Trophoblast cell (in vitro differentiated cells and primary cell): ENCODE results near the gene COBLL1.
A peak's percentile ranks its signal among the peaks of the same experiment; 100 is the strongest.
"Not testable (repeated sequence)": the region's sequence is repeated elsewhere in the genome, so short reads cannot be mapped to it uniquely, and the experiment has no call there.

Source experiments
- DNase-seq, 2 donors: peaks; one replicate each; pipeline ENCODE4 v3.0.0-alpha.2; 2016
- H2AFZ ChIP-seq: 2 replicates; pipeline ENCODE4 v1.6.1; 2013; ENCODE audit warnings: low read length, moderate library complexity, mild to moderate bottlenecking; ENCODE audit not compliant: insufficient read depth, poor library complexity
- H2AK5ac ChIP-seq: 2 replicates; pipeline ENCODE4 v1.6.1; 2013; ENCODE audit warnings: mild to moderate bottlenecking, low read length
- H2BK120ac ChIP-seq: 2 replicates; pipeline ENCODE4 v1.6.1; 2013; ENCODE audit warnings: low read length, mild to moderate bottlenecking, moderate library complexity; ENCODE audit not compliant: insufficient read depth, poor library complexity
- H2BK12ac ChIP-seq: 2 replicates; pipeline ENCODE4 v1.6.1; 2013; ENCODE audit warnings: mild to moderate bottlenecking, low read length, moderate library complexity
- H2BK5ac ChIP-seq: 2 replicates; pipeline ENCODE4 v1.6.1; 2013; ENCODE audit warnings: low read length, low read depth, moderate library complexity, mild to moderate bottlenecking; ENCODE audit not compliant: poor library complexity
- H3K14ac ChIP-seq: 2 replicates; pipeline ENCODE4 v1.6.1; 2013; ENCODE audit warnings: mild to moderate bottlenecking, low read length
- H3K18ac ChIP-seq: 2 replicates; pipeline ENCODE4 v1.6.1; 2013; ENCODE audit warnings: mild to moderate bottlenecking, low read length
- H3K23ac ChIP-seq: 2 replicates; pipeline ENCODE4 v1.6.1; 2013; ENCODE audit warnings: low read length
- H3K27ac ChIP-seq: 2 replicates; pipeline ENCODE4 v1.5.1; 2013; ENCODE audit warnings: low read depth, mild to moderate bottlenecking, inconsistent platforms, low read length, moderate library complexity
- H3K27me3 ChIP-seq: 2 replicates; pipeline ENCODE4 v1.6.1; 2013; ENCODE audit warnings: inconsistent platforms, mild to moderate bottlenecking, low read length, moderate library complexity; ENCODE audit not compliant: insufficient read depth
- H3K36me3 ChIP-seq, 2 experiments: 1 replicate in 1 of 2; 2 replicates in 1 of 2; pipeline ENCODE4 v1.6.1; 2013; ENCODE audit warnings: low read length in 2 of 2, mild to moderate bottlenecking in 2 of 2, moderate library complexity in 1 of 2; ENCODE audit not compliant: insufficient read depth in 2 of 2, control insufficient read depth in 1 of 2
- H3K4ac ChIP-seq: 2 replicates; pipeline ENCODE4 v1.6.1; 2013; ENCODE audit warnings: low read depth, mild to moderate bottlenecking, low read length, moderate library complexity
- H3K4me1 ChIP-seq, 2 experiments: 1 replicate in 1 of 2; 2 replicates in 1 of 2; pipeline ENCODE4 v1.6.1; 2013; ENCODE audit warnings: low read length in 2 of 2, mild to moderate bottlenecking in 2 of 2, moderate library complexity in 1 of 2; ENCODE audit not compliant: insufficient read depth in 2 of 2, control insufficient read depth in 1 of 2
- H3K4me2 ChIP-seq: 2 replicates; pipeline ENCODE4 v1.6.1; 2013; ENCODE audit warnings: inconsistent platforms, mild to moderate bottlenecking, low read length, moderate library complexity
- H3K4me3 ChIP-seq: 2 replicates; pipeline ENCODE4 v1.5.1; 2013; ENCODE audit warnings: mild to moderate bottlenecking, low read depth, low read length, inconsistent platforms
- H3K79me1 ChIP-seq: one replicate; pipeline ENCODE4 v1.6.1; 2013; ENCODE audit warnings: low read length
- H3K79me2 ChIP-seq: 2 replicates; pipeline ENCODE4 v1.6.1; 2013; ENCODE audit warnings: low read length, mild to moderate bottlenecking; ENCODE audit not compliant: control insufficient read depth, insufficient read depth, poor library complexity
- H3K9ac ChIP-seq: 2 replicates; pipeline ENCODE4 v1.6.1; 2013; ENCODE audit warnings: mild to moderate bottlenecking, low read length
- H3K9me3 ChIP-seq: 2 replicates; pipeline ENCODE4 v1.6.1; 2013; ENCODE audit warnings: low read depth, mild to moderate bottlenecking, control low read depth, inconsistent platforms, low read length; ENCODE audit not compliant: insufficient read depth
- H4K12ac ChIP-seq: 2 replicates; pipeline ENCODE4 v1.6.1; 2013; ENCODE audit warnings: low read depth, mild to moderate bottlenecking, low read length, moderate library complexity
- H4K8ac ChIP-seq: 2 replicates; pipeline ENCODE4 v1.6.1; 2013; ENCODE audit warnings: low read depth, mild to moderate bottlenecking, low read length, moderate library complexity
- H4K91ac ChIP-seq: one replicate; pipeline ENCODE4 v1.6.1; 2013; ENCODE audit warnings: low read depth, mild to moderate bottlenecking, low read length, moderate library complexity
- WGBS: extraction: QIAGEN DNeasy Blood & Tissue Kit; methylation state at CpG from one replicate; pipeline ENCODE4 v1.1.7; 2013; ENCODE audit warnings: missing lambda C conversion rate; ENCODE audit not compliant: insufficient read length, insufficient coverage; ENCODE audit errors: extremely low coverage; 5-methylcytosine and 5-hydroxymethylcytosine counted together

Gene COBLL1

GRCh38 chr2:164866381-164866780, 24.8 kb upstream of the COBLL1 start:
- not testable (repeated sequence) for H3K18ac ChIP-seq, H3K23ac ChIP-seq, H3K14ac ChIP-seq, H2BK120ac ChIP-seq, H3K4ac ChIP-seq, H3K4me3 ChIP-seq, H3K79me2 ChIP-seq, H4K8ac ChIP-seq, H2BK5ac ChIP-seq, H3K4me1 ChIP-seq, H3K4me2 ChIP-seq, H4K91ac ChIP-seq, H2AK5ac ChIP-seq, H2BK12ac ChIP-seq, H3K9ac ChIP-seq, H3K27me3 ChIP-seq, H3K9me3 ChIP-seq, H3K36me3 ChIP-seq, H4K12ac ChIP-seq, H3K27ac ChIP-seq, H3K79me1 ChIP-seq, H2AFZ ChIP-seq
- WGBS, result no CpG with 5 or more reads among the region's 1 CpG
- peak in 1 of 2 donors; percentile 6 for DNase-seq

- Histone ChIP-seq H2AFZ (no peak overlapping the region), H3K23ac (no peak overlapping the region), H3K4me3 (no peak overlapping the region), H3K4ac (no peak overlapping the region), H3K79me1 (no peaks in the 10 kb centered on the region), H3K4me2 (no peak overlapping the region), H3K27me3 (no peaks in the 10 kb centered on the region), H4K8ac (no peak overlapping the region), H3K9ac (no peak overlapping the region), H4K91ac (no peak overlapping the region), H3K79me2 (no peaks in the 10 kb centered on the region), H2BK12ac (no peak overlapping the region), H2AK5ac (no peak overlapping the region), H3K36me3 (no peaks in the 10 kb centered on the region), H3K4me1 (no peaks in the 10 kb centered on the region), H2BK120ac (no peak overlapping the region), H4K12ac (no peak overlapping the region), H3K9me3 (no peaks in the 10 kb centered on the region), H2BK5ac (no peak overlapping the region), H3K27ac (no peak overlapping the region), H3K18ac (no peak overlapping the region), H3K14ac (no peak overlapping the region)
- no peak for DNase-seq
Measured at GRCh38 chr2:164860694-164861042, 19.0 kb upstream of the COBLL1 start.

GRCh38 chr2:164859906-164860693, 18.5 kb upstream of the COBLL1 start:
- not testable (repeated sequence) for H4K8ac ChIP-seq, H3K27me3 ChIP-seq, H2BK5ac ChIP-seq, H2AFZ ChIP-seq, H3K23ac ChIP-seq, H4K91ac ChIP-seq, H2BK120ac ChIP-seq, H3K9me3 ChIP-seq, H3K4me2 ChIP-seq, H2BK12ac ChIP-seq, H3K27ac ChIP-seq, H3K79me2 ChIP-seq, H3K36me3 ChIP-seq, H3K18ac ChIP-seq, H4K12ac ChIP-seq, H3K79me1 ChIP-seq, H3K4me1 ChIP-seq, H3K4ac ChIP-seq, H3K4me3 ChIP-seq, H2AK5ac ChIP-seq, H3K9ac ChIP-seq, DNase-seq, H3K14ac ChIP-seq
- no CpG with 5 or more reads among the region's 4 CpGs for WGBS

GRCh38 chr2:164859251-164859818, 17.7 kb upstream of the COBLL1 start:
- Histone ChIP-seq H2AK5ac (no peak overlapping the region), H3K4me3 (no peak overlapping the region), H4K91ac (no peak overlapping the region), H2BK120ac (no peak overlapping the region), H3K23ac (no peak overlapping the region), H3K14ac (no peak overlapping the region), H3K9me3 (no peaks in the 10 kb centered on the region), H3K27me3 (no peaks in the 10 kb centered on the region), H3K18ac (no peak overlapping the region), H4K12ac (no peak overlapping the region), H2AFZ (no peak overlapping the region), H2BK12ac (no peak overlapping the region), H4K8ac (no peak overlapping the region), H3K79me1 (no peaks in the 10 kb centered on the region), H3K79me2 (no peaks in the 10 kb centered on the region), H3K4me1 (no peaks in the 10 kb centered on the region), H2BK5ac (no peak overlapping the region), H3K4ac (no peak overlapping the region), H3K36me3 (no peaks in the 10 kb centered on the region), H3K27ac (no peak overlapping the region), H3K9ac (no peak overlapping the region), H3K4me2 (no peak overlapping the region)
- WGBS, result no CpG with 5 or more reads among the region's 2 CpGs
- peak; percentile 18 to 75 for DNase-seq
